ENCODE results near the gene MCM5.
A peak's percentile ranks its signal among the peaks of the same experiment; 100 is the strongest.
"Not testable (repeated sequence)": the region's sequence is repeated elsewhere in the genome, so short reads cannot be mapped to it uniquely, and the experiment has no call there.

Gene MCM5

GRCh38 chr22:35393116-35394010 is 6.6 kb upstream of the MCM5 start:
- no peaks in the 10 kb centered on the region for H3K36me3 ChIP-seq (ENCODE audit: insufficient read depth, low read length)
- H3K9me3 ChIP-seq (ENCODE audit: low read depth, low read length) = no peaks in the 10 kb centered on the region
- no peak overlapping the region for H3K4me3 ChIP-seq
- DNase-seq (ENCODE audit: low read depth, low spot score) = no peak
- H3K27ac ChIP-seq = no peak overlapping the region
- H3K9ac ChIP-seq (ENCODE audit: insufficient read length) = no peak overlapping the region
- TF ChIP-seq POLR2AphosphoS5 (IDR thresholded peaks at IDR 0.05; ENCODE audit: borderline replicate concordance, low read depth, low read length) (no peak), FOXP2 (optimal IDR thresholded peaks at IDR 0.05; ENCODE audit: control extremely low read depth, extremely low read length, insufficient read depth) (no peak), EZH2 (IDR thresholded peaks at IDR 0.05) (no peak)

- Histone ChIP-seq H3K36me3 (ENCODE audit: insufficient read depth, low read length) (no peaks in the 10 kb centered on the region), H3K27ac (no peak overlapping the region), H3K9ac (ENCODE audit: insufficient read length) (no peak overlapping the region), H3K9me3 (ENCODE audit: low read depth, low read length) (no peaks in the 10 kb centered on the region), H3K4me3 (no peak overlapping the region)
- TF ChIP-seq POLR2AphosphoS5 (IDR thresholded peaks at IDR 0.05; ENCODE audit: borderline replicate concordance, low read depth, low read length) = no peak
- TF ChIP-seq EZH2 (IDR thresholded peaks at IDR 0.05) = no peak
- TF ChIP-seq FOXP2 (optimal IDR thresholded peaks at IDR 0.05; ENCODE audit: control extremely low read depth, extremely low read length, insufficient read depth) = no peak
- DNase-seq (ENCODE audit: low read depth, low spot score) = no peak
Observed at GRCh38 chr22:35394011-35394312, 6.0 kb upstream of the MCM5 start.

GRCh38 chr22:35394810-35395563 is 5.0 kb upstream of the MCM5 start:
- no peak overlapping the region for H3K9ac ChIP-seq (ENCODE audit: insufficient read length)
- DNase-seq (ENCODE audit: low read depth, low spot score) = no peak
- no peak overlapping the region for H3K4me3 ChIP-seq
- no peak for TF ChIP-seq POLR2AphosphoS5 (IDR thresholded peaks at IDR 0.05; ENCODE audit: borderline replicate concordance, low read depth, low read length)
- TF ChIP-seq FOXP2 (optimal IDR thresholded peaks at IDR 0.05; ENCODE audit: control extremely low read depth, extremely low read length, insufficient read depth) = no peak
- no peak for TF ChIP-seq EZH2 (IDR thresholded peaks at IDR 0.05)
- H3K27ac ChIP-seq = no peak overlapping the region
- no peaks in the 10 kb centered on the region for H3K36me3 ChIP-seq (ENCODE audit: insufficient read depth, low read length)
- H3K9me3 ChIP-seq (ENCODE audit: low read depth, low read length) = no peaks in the 10 kb centered on the region

GRCh38 chr22:35396622-35397021 is 3.3 kb upstream of the MCM5 start:
- not testable (repeated sequence) for DNase-seq (ENCODE audit: low read depth, low spot score)

GRCh38 chr22:35397095-35397904 is 2.6 kb upstream of the MCM5 start:
- Histone ChIP-seq H3K27ac (no peak overlapping the region), H3K4me3 (no peak overlapping the region), H3K9me3 (ENCODE audit: low read depth, low read length) (no peaks in the 10 kb centered on the region), H3K9ac (ENCODE audit: insufficient read length) (no peak overlapping the region), H3K36me3 (ENCODE audit: insufficient read depth, low read length) (peaks cover 12% of the 10 kb centered on the region)
- DNase-seq (ENCODE audit: low read depth, low spot score) = no peak
- TF ChIP-seq POLR2AphosphoS5 (IDR thresholded peaks at IDR 0.05; ENCODE audit: borderline replicate concordance, low read depth, low read length) (no peak), EZH2 (IDR thresholded peaks at IDR 0.05) (no peak), FOXP2 (optimal IDR thresholded peaks at IDR 0.05; ENCODE audit: control extremely low read depth, extremely low read length, insufficient read depth) (no peak)

More at GRCh38 chr22:35396622-35397021, 3.3 kb upstream of the MCM5 start:
- H3K9ac ChIP-seq (ENCODE audit: insufficient read length); H3K27ac ChIP-seq; H3K36me3 ChIP-seq (ENCODE audit: insufficient read depth, low read length); H3K4me3 ChIP-seq; H3K9me3 ChIP-seq (ENCODE audit: low read depth, low read length): not testable (repeated sequence)

- Histone ChIP-seq H3K9ac (ENCODE audit: insufficient read length) (no peak overlapping the region), H3K27ac (no peak overlapping the region), H3K9me3 (ENCODE audit: low read depth, low read length) (no peaks in the 10 kb centered on the region), H3K36me3 (ENCODE audit: insufficient read depth, low read length) (peaks cover 25% of the 10 kb centered on the region), H3K4me3 (no peak overlapping the region)
- TF ChIP-seq FOXP2 (optimal IDR thresholded peaks at IDR 0.05; ENCODE audit: control extremely low read depth, extremely low read length, insufficient read depth) = no peak
- TF ChIP-seq POLR2AphosphoS5 (IDR thresholded peaks at IDR 0.05; ENCODE audit: borderline replicate concordance, low read depth, low read length) = no peak
- TF ChIP-seq EZH2 (IDR thresholded peaks at IDR 0.05) = no peak
- no peak for DNase-seq (ENCODE audit: low read depth, low spot score)
Observed at GRCh38 chr22:35398591-35398973, 1.4 kb upstream of the MCM5 start.

GRCh38 chr22:35399114-35399677 is 744 bp upstream of the MCM5 start:
- Histone ChIP-seq H3K9me3 (ENCODE audit: low read depth, low read length) (no peaks in the 10 kb centered on the region), H3K9ac (ENCODE audit: insufficient read length) (peak overlapping the region; percentile 93), H3K27ac (peak overlapping the region; percentile 93), H3K4me3 (peak overlapping the region; percentile 95), H3K36me3 (ENCODE audit: insufficient read depth, low read length) (peaks cover 31% of the 10 kb centered on the region)
- no peak for TF ChIP-seq POLR2AphosphoS5 (IDR thresholded peaks at IDR 0.05; ENCODE audit: borderline replicate concordance, low read depth, low read length)
- no peak for TF ChIP-seq FOXP2 (optimal IDR thresholded peaks at IDR 0.05; ENCODE audit: control extremely low read depth, extremely low read length, insufficient read depth)
- TF ChIP-seq EZH2 (IDR thresholded peaks at IDR 0.05) = no peak
- no peak for DNase-seq (ENCODE audit: low read depth, low spot score)

- no peak for TF ChIP-seq EZH2 (IDR thresholded peaks at IDR 0.05)
- TF ChIP-seq FOXP2 (optimal IDR thresholded peaks at IDR 0.05; ENCODE audit: control extremely low read depth, extremely low read length, insufficient read depth) = no peak
- no peak for TF ChIP-seq POLR2AphosphoS5 (IDR thresholded peaks at IDR 0.05; ENCODE audit: borderline replicate concordance, low read depth, low read length)
- H3K36me3 ChIP-seq (ENCODE audit: insufficient read depth, low read length) = peaks cover 43% of the 10 kb centered on the region
- peak overlapping the region; percentile 82; the same call in 1 of the 2 replicates for H3K27ac ChIP-seq
- H3K9ac ChIP-seq (ENCODE audit: insufficient read length) = peak overlapping the region; percentile 97
- no peak for DNase-seq (ENCODE audit: low read depth, low spot score)
- H3K4me3 ChIP-seq = peak overlapping the region; percentile 95
- no peaks in the 10 kb centered on the region for H3K9me3 ChIP-seq (ENCODE audit: low read depth, low read length)
Observed at GRCh38 chr22:35400501-35400790, 506 bp downstream of the MCM5 start.
